IMR-90 (cell line): ENCODE measurements around the gene FBXW11. TPM values are rescaled to one million over a fixed set of nuclear protein-coding genes. Genes with fewer than 3 reads are reported as not detected.

Experiments used
- ATAC-seq: fragments of 200-7000 bp; cut with Tn5 transposase; 2 replicates; pipeline ENCODE4 v1.9.1; 2020; ENCODE audit warnings: low read depth, mild to moderate bottlenecking, moderate library complexity
- BruUV-seq: library from RNA; stranded (reverse); fragments of 400-500 nt; replicated peaks from 2 replicates; lab custom pipeline; 2021; lab: Mats Ljungman, UMichigan
- CTCF ChIA-PET: fragments of 300-600 bp; formaldehyde crosslinking; extraction: SDS; loops from one replicate; lab custom pipeline; 2021; ENCODE audit warnings: antibody characterized with exemption; lab: Yijun Ruan, JAX
- POLR2A ChIA-PET: fragments of 300-600 bp; sonication (Branson Sonifier 250); formaldehyde crosslinking; loops from one replicate; lab custom pipeline; 2022; ENCODE audit warnings: antibody characterized with exemption; ENCODE audit not compliant: unreplicated experiment; lab: Charles Lee
- DNase-seq: peaks from one replicate; pipeline ENCODE4 v3.0.0; 2013
- H2AFZ ChIP-seq: replicated peaks from 2 replicates; pipeline ENCODE3; 2013; ENCODE audit warnings: low read length, mild to moderate bottlenecking; ENCODE audit not compliant: poor library complexity
- H2AK5ac ChIP-seq: 2 replicates; pipeline ENCODE4 v1.6.1; 2013; ENCODE audit warnings: low read depth, low read length, inconsistent platforms
- H2AK9ac ChIP-seq: replicated peaks from 2 replicates; pipeline ENCODE3; 2013; ENCODE audit warnings: mild to moderate bottlenecking, low read depth, low read length, moderate library complexity; ENCODE audit not compliant: poor library complexity
- H2BK120ac ChIP-seq: 2 replicates; pipeline ENCODE4 v1.6.1; 2013; ENCODE audit warnings: low read depth, low read length, inconsistent platforms
- H2BK15ac ChIP-seq: 3 replicates; pipeline ENCODE4 v1.6.1; 2013; ENCODE audit warnings: low read depth, low read length, inconsistent platforms
- H2BK20ac ChIP-seq: 2 replicates; pipeline ENCODE4 v1.6.1; 2013; ENCODE audit warnings: low read depth, mild to moderate bottlenecking, inconsistent platforms, low read length, moderate library complexity
- H2BK5ac ChIP-seq: 2 replicates; pipeline ENCODE4 v1.6.1; 2013; ENCODE audit warnings: mild to moderate bottlenecking, low read depth, low read length, inconsistent platforms; ENCODE audit not compliant: poor library complexity, severe bottlenecking
- H3K14ac ChIP-seq: replicated peaks from 2 replicates; pipeline ENCODE4 v1.6.1; 2013; ENCODE audit warnings: low read depth, low read length, inconsistent platforms
- H3K18ac ChIP-seq: 2 replicates; pipeline ENCODE4 v1.6.1; 2013; ENCODE audit warnings: low read depth, low read length, control low read depth
- H3K23ac ChIP-seq: 2 replicates; pipeline ENCODE4 v1.6.1; 2013; ENCODE audit warnings: low read depth, low read length, inconsistent platforms
- H3K27ac ChIP-seq: 2 replicates; pipeline ENCODE4 v1.5.1; 2013; ENCODE audit warnings: mild to moderate bottlenecking, control low read depth, low read length; ENCODE audit not compliant: insufficient read depth
- H3K27me3 ChIP-seq: 2 replicates; pipeline ENCODE4 v1.6.1; 2013; ENCODE audit warnings: low read length; ENCODE audit not compliant: control insufficient read depth, insufficient read depth
- H3K36me3 ChIP-seq: 2 replicates; pipeline ENCODE4 v1.6.1; 2013; ENCODE audit warnings: low read length, mixed read lengths; ENCODE audit not compliant: control insufficient read depth, insufficient read depth
- H3K4ac ChIP-seq: 2 replicates; pipeline ENCODE4 v1.6.1; 2013; ENCODE audit warnings: low read depth, low read length, inconsistent platforms
- H3K4me1 ChIP-seq: 2 replicates; pipeline ENCODE4 v1.6.1; 2013; ENCODE audit warnings: low read length, mixed read lengths; ENCODE audit not compliant: control insufficient read depth, insufficient read depth
- H3K4me2 ChIP-seq: 2 replicates; pipeline ENCODE4 v1.6.1; 2013; ENCODE audit warnings: low read depth, mild to moderate bottlenecking, control low read depth, low read length, moderate library complexity
- H3K4me3 ChIP-seq: 2 replicates; pipeline ENCODE4 v1.5.1; 2013; ENCODE audit warnings: low read depth, mild to moderate bottlenecking, control low read depth, low read length, moderate library complexity; ENCODE audit not compliant: insufficient read depth
- H3K56ac ChIP-seq: 2 replicates; pipeline ENCODE4 v1.6.1; 2013; ENCODE audit warnings: low read length, inconsistent platforms; ENCODE audit not compliant: insufficient read depth; ENCODE audit errors: extremely low read depth
- H3K79me1 ChIP-seq, 2 experiments: 2 replicates each; pipeline ENCODE4 v1.6.1; 2013; ENCODE audit warnings: low read length in 2 of 2, inconsistent platforms in 1 of 2, low read depth in 1 of 2
- H3K9ac ChIP-seq: 2 replicates; pipeline ENCODE4 v1.6.1; 2013; ENCODE audit warnings: low read depth, low read length, control low read depth
- H3K9me1 ChIP-seq: 2 replicates; pipeline ENCODE4 v1.6.1; 2013; ENCODE audit warnings: low read length, inconsistent platforms; ENCODE audit not compliant: insufficient read depth
- H3K9me3 ChIP-seq: 2 replicates; pipeline ENCODE4 v1.6.1; 2013; ENCODE audit warnings: low read length; ENCODE audit not compliant: control insufficient read depth, insufficient read depth
- H4K20me1 ChIP-seq: 2 replicates; pipeline ENCODE4 v1.6.1; 2013; ENCODE audit warnings: low read length, inconsistent platforms; ENCODE audit not compliant: insufficient read depth
- H4K5ac ChIP-seq: 2 replicates; pipeline ENCODE4 v1.6.1; 2013; ENCODE audit warnings: mild to moderate bottlenecking, low read depth, low read length, control low read depth
- H4K8ac ChIP-seq, 2 experiments: 2 replicates each; pipeline ENCODE4 v1.6.1; 2013; ENCODE audit warnings: low read depth in 2 of 2, low read length in 2 of 2, control low read depth in 1 of 2, inconsistent platforms in 1 of 2
- H4K91ac ChIP-seq: 2 replicates; pipeline ENCODE4 v1.6.1; 2013; ENCODE audit warnings: low read depth, low read length, inconsistent platforms; ENCODE audit not compliant: insufficient read depth
- CHD1 ChIP-seq: IDR thresholded peaks from 2 replicates; pipeline ENCODE4 v1.6.1; 2012; ENCODE audit warnings: low read depth, low read length, improper control_type of control experiment
- CTCF ChIP-seq: conservative IDR thresholded peaks from 2 replicates; pipeline ENCODE4 v1.5.1; 2012; ENCODE audit warnings: mild to moderate bottlenecking, low read depth, low read length, improper control_type of control experiment
- FOS ChIP-seq: fragments of 150-350 bp; IDR thresholded peaks from 2 replicates; pipeline ENCODE4 v1.6.1; 2016; ENCODE audit warnings: low read depth, low read length
- MXI1 ChIP-seq: IDR thresholded peaks from 2 replicates; pipeline ENCODE4 v1.6.1; 2012; ENCODE audit warnings: low read depth, mild to moderate bottlenecking, low read length, moderate library complexity, borderline replicate concordance
- RAD21 ChIP-seq: IDR thresholded peaks from 2 replicates; pipeline ENCODE4 v1.6.1; 2012; ENCODE audit warnings: low read length, improper control_type of control experiment
- SMC3 ChIP-seq: fragments of 150-350 bp; IDR thresholded peaks from 2 replicates; pipeline ENCODE4 v1.6.1; 2016; ENCODE audit warnings: low read depth, mild to moderate bottlenecking, antibody characterized with exemption, low read length, moderate library complexity
- USF2 ChIP-seq: fragments of 150-350 bp; IDR thresholded peaks from 2 replicates; pipeline ENCODE4 v1.6.1; 2017; ENCODE audit warnings: mild to moderate bottlenecking, antibody characterized with exemption, low read length, low read depth
- WGBS, 2 experiments: methylation state at CpG; one replicate each; pipeline versions ENCODE4 v1.1.5 to v1.1.7; 2013; ENCODE audit warnings: missing lambda C conversion rate in 2 of 2; ENCODE audit not compliant: insufficient read length in 1 of 2; ENCODE audit errors: extremely low coverage in 2 of 2; 5-methylcytosine and 5-hydroxymethylcytosine counted together
- dilution Hi-C: fragments of 300-500 bp; cut with HindIII; formaldehyde crosslinking; loops from one replicate; pipeline ENCODE4 v1.14.3; 2018; ENCODE audit warnings: low sequenced_read_pairs; ENCODE audit not compliant: unreplicated experiment
- in situ Hi-C: fragments of 300-500 bp; cut with MboI; formaldehyde crosslinking; loops from 3 replicates; pipeline ENCODE4 v1.14.3; 2019; ENCODE audit warnings: low sequenced_read_pairs, inconsistent platforms, mixed read lengths
- intact Hi-C: fragments of 100-400 bp; cut with micrococcal nuclease; formaldehyde crosslinking; loops from 2 replicates; pipeline ENCODE4 v1.10.0; 2022
- polyA plus RNA-seq, 3 experiments: library from polyadenylated mRNA; depleted of rRNA; stranded (reverse); fragments of >200 nt; gene quantifications; 2 replicates each; pipeline ENCODE4 v1.2.3, GENCODE V29; 2012; ENCODE audit warnings: low replicate concordance in 1 of 3
- total RNA-seq: library from RNA; depleted of rRNA; stranded (reverse); fragments of >200 nt; gene quantifications from 2 replicates; pipeline ENCODE4 v1.2.3, GENCODE V29; 2012

The FBXW11 gene
- total and polyA plus RNA-seq, 2 of the 4 experiments (the other 2 are of a cell fraction): 34.3 to 97.1 TPM

GRCh38 chr5:172052450-172053236, 46.2 kb upstream of the FBXW11 start:
- Histone ChIP-seq H3K27ac (no peak overlapping the region), H3K79me1 (peaks cover 0 to 3% of the 10 kb centered on the region in 2 experiments; a peak in 2 of 4 replicates), H2BK15ac (no peak overlapping the region), H2AK5ac (no peak overlapping the region), H4K5ac (no peak overlapping the region), H3K36me3 (peaks cover 51% of the 10 kb centered on the region), H4K20me1 (no peaks in the 10 kb centered on the region), H3K27me3 (no peaks in the 10 kb centered on the region), H3K56ac (no peak overlapping the region), H3K14ac (no peak overlapping the region), H3K18ac (no peak overlapping the region), H3K4me2 (no peak overlapping the region), H3K9me1 (0 out of 2 replicates have a peak, but pooled peaks cover 2% of the 10 kb centered on the region), H2BK20ac (no peak overlapping the region), H3K4me3 (no peak overlapping the region), H3K9me3 (no peaks in the 10 kb centered on the region), H4K8ac (no peak overlapping the region), H4K91ac (no peak overlapping the region), H3K4me1 (no peaks in the 10 kb centered on the region), H3K9ac (no peak overlapping the region), H2BK5ac (no peak overlapping the region), H2AFZ (peak overlapping the region; percentile 56), H3K4ac (no peak overlapping the region), H2AK9ac (peak overlapping the region; percentile 52), H3K23ac (no peak overlapping the region), H2BK120ac (no peak overlapping the region)
- peak; percentile 93 for ATAC-seq
- DNase-seq: peak; percentile 86
- dilution Hi-C loops (no loop called here), in situ Hi-C loops (no loop called here), intact Hi-C loops (loop anchor here (2.0 to 5.0 kb wide), 2 partner anchors 136 to 230 kb away; partner anchors contain the start of genes STK10 and UBTD2)
- BruUV-seq: no TSS peak
- CTCF ChIA-PET: interaction anchor here (0.9 to 1.2 kb wide), 3 partner anchors 135 to 154 kb away, joined by 3 read pairs; partner anchors contain the start of gene STK10
- POLR2A ChIA-PET: no interaction called here
- 83% methylated on average over 11 of the region's 19 CpGs; no CpG with 5 or more reads in 1 of the 2 experiments for WGBS, 2 experiments
- 0 out of 2 replicates have a peak, but pooled peaks have one; percentile 3 for TF ChIP-seq USF2
- peak; percentile 45 for TF ChIP-seq RAD21
- no peak for TF ChIP-seq FOS
- TF ChIP-seq MXI1: peak; percentile 96
- TF ChIP-seq CTCF: peak; percentile 55
- peak; percentile 44 for TF ChIP-seq SMC3
- TF ChIP-seq CHD1: no peak
